Omental fat pad (tissue), 4 donors: Measurements from ENCODE around the gene C19orf38. TPM values are rescaled to one million over a fixed set of nuclear protein-coding genes. Genes with fewer than 3 reads are reported as not detected.
A peak's percentile ranks its signal among the peaks of the same experiment; 100 is the strongest.

Experiments used
- ATAC-seq: fragments of 150-250 bp; one replicate; pipeline ENCODE4 v1.9.1; 2016; ENCODE audit warnings: mild to moderate bottlenecking, moderate library complexity; ENCODE audit not compliant: low FRiP score
- DNase-seq: peaks from one replicate; pipeline ENCODE4 v3.0.0-alpha.2; 2019; ENCODE audit warnings: low spot score
- CTCF ChIP-seq, 3 donors: fragments of 450-650 bp; IDR thresholded peaks; one replicate each; pipeline ENCODE4 v1.5.1; 2016 to 2017; ENCODE audit warnings: antibody characterized with exemption in 3 of 3, mild to moderate bottlenecking in 3 of 3, moderate library complexity in 2 of 3
- total RNA-seq, 4 donors: library from RNA; depleted of rRNA; stranded (reverse); fragments of >200 nt; gene quantifications; one replicate each; pipeline ENCODE4 v1.1.0, GENCODE V29; 2016

C19orf38 gene
- total RNA-seq = 1 to 10 TPM; 1.0 to 7.9 (median 4.9) TPM

- ATAC-seq (no peak), DNase-seq (no peak)
- no peak for TF ChIP-seq CTCF (IDR thresholded peaks at IDR 0.05)
These were observed at the start of gene C19orf38 for GRCh38 chr19:10848230-10848856. TSS of gene C19orf38 (plus strand) at chr19:10848415. CDS start at chr19:10848509, 94 bp downstream.

GRCh38 chr19:10800488-10800887 lies 47.7 kb upstream of the C19orf38 start:
- DNase-seq (no peak), ATAC-seq (peak; percentile 31)
- TF ChIP-seq CTCF (IDR thresholded peaks at IDR 0.05) = no peak

- ATAC-seq = no peak
These were observed 45.7 kb upstream of the C19orf38 start for GRCh38 chr19:10802479-10802878.

GRCh38 chr19:10803252-10803651 lies 45.0 kb upstream of the C19orf38 start:
- no peak for TF ChIP-seq CTCF (IDR thresholded peaks at IDR 0.05)
- no peak for ATAC-seq
- DNase-seq = no peak

More at GRCh38 chr19:10802479-10802878, 45.7 kb upstream of the C19orf38 start:
- TF ChIP-seq CTCF (IDR thresholded peaks at IDR 0.05) = no peak
- DNase-seq = no peak

GRCh38 chr19:10805065-10805757 lies 43.0 kb upstream of the C19orf38 start:
- no peak for ATAC-seq
- no peak for TF ChIP-seq CTCF (IDR thresholded peaks at IDR 0.05)
- no peak for DNase-seq

- no peak for TF ChIP-seq CTCF (IDR thresholded peaks at IDR 0.05)
- ATAC-seq = no peak
- DNase-seq = no peak
These were observed 42.4 kb upstream of the C19orf38 start for GRCh38 chr19:10805758-10806247.
